ENCODE measurements around the gene MYO5B.

DNA sequence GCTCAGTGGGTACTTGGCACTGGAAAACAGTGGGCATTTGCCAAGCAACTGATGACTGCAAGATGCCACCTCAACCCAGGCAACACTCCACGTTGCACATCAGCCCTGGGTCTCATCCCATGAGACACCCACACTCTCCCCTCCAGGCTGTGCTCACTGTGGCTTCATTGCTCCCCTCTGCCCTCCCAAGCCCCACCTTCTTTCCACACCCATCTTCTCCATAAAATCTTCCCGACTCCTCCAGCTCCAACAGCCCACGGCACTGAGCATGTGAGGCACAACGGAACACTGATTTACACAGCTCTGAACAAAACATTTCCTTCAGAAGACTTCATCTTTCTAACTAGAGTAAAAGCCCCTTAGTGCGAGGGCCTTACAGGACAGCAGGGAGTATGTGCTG lies 263.8 kb downstream of the MYO5B start:
- TF ChIP-seq, protein P1, sequence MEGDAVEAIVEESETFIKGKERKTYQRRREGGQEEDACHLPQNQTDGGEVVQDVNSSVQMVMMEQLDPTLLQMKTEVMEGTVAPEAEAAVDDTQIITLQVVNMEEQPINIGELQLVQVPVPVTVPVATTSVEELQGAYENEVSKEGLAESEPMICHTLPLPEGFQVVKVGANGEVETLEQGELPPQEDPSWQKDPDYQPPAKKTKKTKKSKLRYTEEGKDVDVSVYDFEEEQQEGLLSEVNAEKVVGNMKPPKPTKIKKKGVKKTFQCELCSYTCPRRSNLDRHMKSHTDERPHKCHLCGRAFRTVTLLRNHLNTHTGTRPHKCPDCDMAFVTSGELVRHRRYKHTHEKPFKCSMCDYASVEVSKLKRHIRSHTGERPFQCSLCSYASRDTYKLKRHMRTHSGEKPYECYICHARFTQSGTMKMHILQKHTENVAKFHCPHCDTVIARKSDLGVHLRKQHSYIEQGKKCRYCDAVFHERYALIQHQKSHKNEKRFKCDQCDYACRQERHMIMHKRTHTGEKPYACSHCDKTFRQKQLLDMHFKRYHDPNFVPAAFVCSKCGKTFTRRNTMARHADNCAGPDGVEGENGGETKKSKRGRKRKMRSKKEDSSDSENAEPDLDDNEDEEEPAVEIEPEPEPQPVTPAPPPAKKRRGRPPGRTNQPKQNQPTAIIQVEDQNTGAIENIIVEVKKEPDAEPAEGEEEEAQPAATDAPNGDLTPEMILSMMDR (optimal IDR thresholded peaks at IDR 0.05 in 1 of 3, IDR thresholded peaks at IDR 0.05 in 1 of 3, conservative IDR thresholded peaks at IDR 0.05 in 1 of 3; ENCODE audit: extremely low read depth in 1 of 3, insufficient read depth in 2 of 3, low read length in 3 of 3) = no peak
- no peak for TF ChIP-seq EZH2 (IDR thresholded peaks at IDR 0.05; ENCODE audit: low read length)

Data from keratinocyte (primary cell).